Endothelial cell of umbilical vein (primary cell): Measurements from ENCODE around the gene RAB33B. TPM values are rescaled to one million over a fixed set of nuclear protein-coding genes. Genes with fewer than 3 reads are reported as not detected.

Experiments
- BruUV-seq: library from RNA; stranded (reverse); fragments of 400-500 nt; replicated peaks from 2 replicates; lab custom pipeline; 2021; lab: Mats Ljungman, UMichigan
- CTCF ChIA-PET: fragments of 300-600, 350-600 bp; sonication (Branson Sonifier 250); formaldehyde crosslinking; loops from one replicate; lab custom pipeline; 2021; ENCODE audit warnings: antibody characterized with exemption, inconsistent platforms; lab: Charles Lee
- POLR2A ChIA-PET: fragments of 300-600, 350-600 bp; sonication (Branson Sonifier 250); formaldehyde crosslinking; loops from one replicate; lab custom pipeline; 2021; ENCODE audit warnings: antibody characterized with exemption, inconsistent platforms; lab: Charles Lee
- DNase-seq: peaks from one replicate; pipeline ENCODE4 v3.0.0-alpha.2; 2011; ENCODE audit warnings: low read depth, low spot score
- FAIRE-seq: peaks from 2 replicates; lab custom pipeline; 2011; peaks lifted over from hg19 to GRCh38; lab: Jason Lieb, UNC
- H2AFZ ChIP-seq: 2 replicates; pipeline ENCODE4 v1.6.0; 2012; ENCODE audit warnings: low read depth, low read length, control low read depth, inconsistent platforms
- H3K27ac ChIP-seq: 2 replicates; pipeline ENCODE4 v1.5.1; 2011; ENCODE audit warnings: low read depth, mild to moderate bottlenecking, control low read depth, low read length, moderate library complexity; ENCODE audit not compliant: insufficient read depth
- H3K27me3 ChIP-seq, 2 experiments: 2 replicates each; pipeline versions ENCODE4 v1.6.0 to v1.6.1; 2011; ENCODE audit warnings: low read length in 2 of 2, mixed read lengths in 1 of 2; ENCODE audit not compliant: control insufficient read depth in 2 of 2, insufficient read depth in 2 of 2
- H3K36me3 ChIP-seq, 2 experiments: 2 replicates in 1 of 2; 3 replicates in 1 of 2; pipeline ENCODE4 v1.5.1; 2011; ENCODE audit warnings: low read length in 2 of 2, mild to moderate bottlenecking in 1 of 2, moderate library complexity in 1 of 2; ENCODE audit not compliant: control insufficient read depth in 2 of 2, insufficient read depth in 2 of 2; ENCODE audit errors: extremely low read depth in 1 of 2
- H3K4me1 ChIP-seq: 3 replicates; pipeline ENCODE4 v1.5.1; 2011; ENCODE audit warnings: mild to moderate bottlenecking, low read length; ENCODE audit not compliant: control insufficient read depth, insufficient read depth; ENCODE audit errors: extremely low read depth
- H3K4me2 ChIP-seq: 2 replicates; pipeline ENCODE4 v1.6.1; 2011; ENCODE audit warnings: low read length, control low read depth, mixed read lengths; ENCODE audit not compliant: insufficient read depth
- H3K4me3 ChIP-seq, 3 experiments: fragments of 200-600 bp in 1 of 3; sonication (generic), shearing (Covaris generic) in 1 of 3; replicated peaks in 1 of 3; 2 replicates each; pipeline ENCODE4 v1.5.1; 2011 to 2016; ENCODE audit warnings: control low read depth in 3 of 3, low read length in 3 of 3, mild to moderate bottlenecking in 2 of 3, inconsistent platforms in 1 of 3, low read depth in 1 of 3, moderate library complexity in 1 of 3; ENCODE audit not compliant: insufficient read depth in 1 of 3
- H3K79me2 ChIP-seq: 2 replicates; pipeline ENCODE4 v1.6.0; 2012; ENCODE audit warnings: low read length, inconsistent platforms; ENCODE audit not compliant: control insufficient read depth, insufficient read depth
- H3K9ac ChIP-seq: replicated peaks from 2 replicates; pipeline ENCODE3; 2011; ENCODE audit warnings: low read length, control low read depth; ENCODE audit not compliant: insufficient read depth; ENCODE audit errors: extremely low read depth
- H3K9me1 ChIP-seq: replicated peaks from 3 replicates; pipeline ENCODE4 v1.6.0; 2011; ENCODE audit warnings: mild to moderate bottlenecking, low read length; ENCODE audit not compliant: control insufficient read depth, insufficient read depth; ENCODE audit errors: extremely low read depth
- H3K9me3 ChIP-seq: replicated peaks from 2 replicates; pipeline ENCODE4 v1.5.1; 2012; ENCODE audit warnings: low read length, inconsistent platforms; ENCODE audit not compliant: control insufficient read depth, insufficient read depth
- H4K20me1 ChIP-seq: replicated peaks from 2 replicates; pipeline ENCODE3; 2011; ENCODE audit warnings: mild to moderate bottlenecking, low read length; ENCODE audit not compliant: control insufficient read depth, insufficient read depth; ENCODE audit errors: extremely low read depth
- CTCF ChIP-seq, 2 donors: IDR thresholded peaks; 1 replicate in 1 of 2; 2 replicates in 1 of 2; pipeline ENCODE4 v1.5.1; 2011; ENCODE audit warnings: low read length in 2 of 2, mild to moderate bottlenecking in 2 of 2, moderate library complexity in 2 of 2, control low read depth in 1 of 2, inconsistent platforms in 1 of 2, low read depth in 1 of 2; ENCODE audit not compliant: insufficient read depth in 1 of 2; ENCODE audit errors: extremely low read depth in 1 of 2
- EZH2 ChIP-seq: IDR thresholded peaks from 2 replicates; pipeline ENCODE4 v1.6.1; 2012; ENCODE audit warnings: borderline replicate concordance, low read depth, mild to moderate bottlenecking, moderate library complexity, low read length, inconsistent platforms; ENCODE audit not compliant: severe bottlenecking
- FOS ChIP-seq: IDR thresholded peaks from 2 replicates; pipeline ENCODE4 v1.6.1; 2011; ENCODE audit warnings: mild to moderate bottlenecking, low read length, moderate library complexity, borderline replicate concordance; ENCODE audit not compliant: insufficient read depth
- GATA2 ChIP-seq: IDR thresholded peaks from 2 replicates; pipeline ENCODE4 v1.7.0; 2011; ENCODE audit warnings: low read depth, mild to moderate bottlenecking, moderate library complexity, mixed read lengths, low read length; ENCODE audit not compliant: insufficient read length, insufficient read depth
- JUN ChIP-seq: IDR thresholded peaks from 2 replicates; pipeline ENCODE4 v1.6.1; 2011; ENCODE audit warnings: borderline replicate concordance, low read depth; ENCODE audit not compliant: insufficient read length, insufficient read depth
- MAX ChIP-seq: IDR thresholded peaks from 2 replicates; pipeline ENCODE4 v1.6.1; 2011; ENCODE audit not compliant: insufficient read depth, insufficient read length
- MYC ChIP-seq: IDR thresholded peaks from one replicate; pipeline ENCODE4 v1.6.1; 2011; ENCODE audit warnings: mild to moderate bottlenecking, low read depth, low read length
- POLR2A ChIP-seq: IDR thresholded peaks from 2 replicates; pipeline ENCODE4 v1.6.1; 2012; ENCODE audit warnings: low read depth, mild to moderate bottlenecking, control low read depth, low read length
- POLR2AphosphoS5 ChIP-seq: IDR thresholded peaks from 2 replicates; pipeline ENCODE4 v1.6.1; 2012; ENCODE audit warnings: low read depth, mild to moderate bottlenecking, control low read depth, low read length, moderate library complexity; ENCODE audit not compliant: insufficient read depth
- dilution Hi-C: fragments of 300-500 bp; cut with MboI; formaldehyde crosslinking; loops from one replicate; pipeline ENCODE4 v1.15.0; 2019; ENCODE audit warnings: low sequenced_read_pairs; ENCODE audit not compliant: extremely low pct_ligation_motif_present
- intact Hi-C: fragments of 100-400 bp; cut with micrococcal nuclease; formaldehyde crosslinking; loops from one replicate; pipeline ENCODE4 v1.10.0; 2022
- polyA plus RNA-seq, 4 experiments: library from polyadenylated mRNA; depleted of rRNA in 3 of 4; stranded (reverse) in 3 of 4; unstranded in 1 of 4; fragments of >200 nt; gene quantifications; 2 replicates each; pipeline versions ENCODE4 v1.2.1 to v1.2.3, GENCODE V29; 2011 to 2012; ENCODE audit warnings: missing spikeins in 1 of 4
- total RNA-seq: library from RNA; stranded (reverse); gene quantifications from 2 replicates; pipeline ENCODE4 v1.2.3, GENCODE V29; 2021

The RAB33B gene
- total and polyA plus RNA-seq, 2 donors (not counting 3 experiments of a cell fraction or from before 2014, with no cell fraction given), result 7.8 to 14.7 TPM

- BruUV-seq, result no TSS peak
- no peak for DNase-seq
- FAIRE-seq, result no peak
- Histone ChIP-seq H3K9me1 (no peaks in the 10 kb centered on the region), H3K9me3 (no peaks in the 10 kb centered on the region), H2AFZ (no peak overlapping the region), H3K27me3 (no peaks in the 10 kb centered on the region), H3K4me2 (no peak overlapping the region), H3K36me3 (peaks cover 0 to 2% of the 10 kb centered on the region in 2 experiments), H4K20me1 (no peaks in the 10 kb centered on the region), H3K9ac (no peak overlapping the region), H3K27ac (no peak overlapping the region), H3K79me2 (no peaks in the 10 kb centered on the region), H3K4me3 (no peak overlapping the region), H3K4me1 (no peaks in the 10 kb centered on the region)
- dilution Hi-C loops (no loop called here), intact Hi-C loops (no loop called here)
- no peak for TF ChIP-seq POLR2AphosphoS5
- TF ChIP-seq CTCF (IDR thresholded peaks at IDR 0.05; ENCODE audit: extremely low read depth in 1 of 2, insufficient read depth in 1 of 2, low read depth in 1 of 2, low read length in 2 of 2), result no peak
- no peak for TF ChIP-seq GATA2
- TF ChIP-seq JUN, result no peak
- no peak for TF ChIP-seq EZH2
- no peak for TF ChIP-seq MAX
- no peak for TF ChIP-seq FOS
- TF ChIP-seq POLR2A, result no peak
- TF ChIP-seq MYC, result no peak
- CTCF ChIA-PET, result interaction anchor here (2.9 to 4.0 kb wide), 2 partner anchors 9 to 83 kb away, joined by 18 to 38 read pairs; no protein-coding TSS in a partner anchor
- POLR2A ChIA-PET, result interaction anchor here (0.6 kb wide), 1 partner anchor 651 kb away, joined by 8 read pairs; no protein-coding TSS in a partner anchor
Measured at GRCh38 chr4:139499186-139499585, 45.3 kb downstream of the RAB33B start.
